HG02763 (cell line): ENCODE measurements around the gene THAP5.

Source experiments
- ATAC-seq: cut with Tn5 transposase; IDR thresholded peaks from one replicate; pipeline ENCODE4 v1.9.1; 2021; ENCODE audit warnings: mild to moderate bottlenecking, moderate library complexity; ENCODE audit not compliant: unreplicated experiment

The THAP5 gene

DNA sequence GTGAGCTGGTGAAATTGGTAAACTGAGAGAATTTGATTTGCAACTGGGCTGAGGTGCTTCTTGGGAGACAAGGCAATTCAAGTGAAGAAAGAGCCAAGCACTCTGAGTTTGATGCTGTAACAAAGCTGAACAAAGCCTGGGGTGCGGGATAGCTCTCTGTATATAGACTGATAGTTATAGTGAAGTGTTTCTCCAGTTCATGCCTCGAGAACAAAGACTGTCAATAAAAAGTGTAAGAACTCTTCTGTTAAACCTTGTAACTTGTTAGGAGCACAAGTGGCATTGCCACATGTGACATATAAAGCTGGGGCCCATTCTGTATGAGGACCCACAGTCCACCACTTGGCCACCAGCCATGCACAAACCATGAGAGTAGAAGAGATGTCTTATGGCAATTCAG is 32.3 kb downstream of the THAP5 start:
- no peak for ATAC-seq

DNA sequence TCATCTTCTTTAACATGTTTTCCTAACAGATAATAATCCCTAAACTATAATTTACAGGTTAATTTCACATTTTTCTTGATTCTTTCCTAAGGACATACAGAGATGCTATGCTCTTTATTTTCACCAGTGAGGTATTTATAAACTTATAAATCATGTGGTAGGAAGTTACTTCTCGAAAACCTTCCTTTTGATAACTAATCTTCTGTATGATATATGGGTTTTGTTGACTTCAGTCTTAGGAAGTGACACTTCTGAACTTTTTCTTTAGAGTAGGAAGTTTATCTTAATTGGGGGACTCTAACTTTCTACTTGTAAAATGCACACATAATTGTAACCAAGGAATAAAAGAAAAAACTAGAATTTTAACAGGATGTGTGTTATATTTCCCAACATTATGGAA is 33.8 kb downstream of the THAP5 start:
- no peak for ATAC-seq

DNA sequence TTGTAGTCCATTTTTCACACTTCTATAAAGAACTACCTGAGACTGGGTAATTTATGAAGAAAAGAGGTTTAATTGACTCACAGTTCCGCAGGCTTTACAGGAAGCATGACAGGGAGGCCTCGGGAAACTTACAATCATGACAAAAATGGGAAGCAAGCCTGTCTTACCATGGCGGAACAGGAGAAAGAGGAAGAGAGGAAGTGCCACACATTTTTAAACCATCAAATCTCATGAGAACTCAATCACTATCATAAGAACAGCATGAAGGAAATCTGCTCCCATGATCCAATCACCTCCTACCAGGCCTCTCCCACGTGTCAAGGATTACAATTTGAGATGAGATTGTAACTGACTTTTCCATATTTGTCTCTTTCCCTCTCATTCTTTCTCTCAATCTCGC is 34.2 kb downstream of the THAP5 start:
- ATAC-seq = no peak

DNA sequence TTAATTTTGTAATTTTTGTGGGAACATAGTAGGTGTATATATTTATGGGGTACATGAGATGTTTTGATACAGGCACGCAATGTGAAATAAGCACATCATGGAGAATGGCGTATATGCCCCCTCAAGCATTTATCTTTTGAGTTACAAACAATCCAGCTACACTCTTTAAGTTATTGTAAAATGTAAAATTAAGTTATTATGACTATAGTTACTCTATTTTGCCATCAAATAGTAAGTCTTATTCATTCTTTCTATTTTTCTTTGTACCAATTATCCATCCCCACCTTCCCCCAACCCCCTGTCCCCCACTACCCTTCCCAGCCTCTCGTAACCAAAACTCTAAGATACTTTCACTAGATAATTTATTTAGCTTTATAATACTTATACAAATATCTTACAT is 35.8 kb downstream of the THAP5 start:
- ATAC-seq = no peak

DNA sequence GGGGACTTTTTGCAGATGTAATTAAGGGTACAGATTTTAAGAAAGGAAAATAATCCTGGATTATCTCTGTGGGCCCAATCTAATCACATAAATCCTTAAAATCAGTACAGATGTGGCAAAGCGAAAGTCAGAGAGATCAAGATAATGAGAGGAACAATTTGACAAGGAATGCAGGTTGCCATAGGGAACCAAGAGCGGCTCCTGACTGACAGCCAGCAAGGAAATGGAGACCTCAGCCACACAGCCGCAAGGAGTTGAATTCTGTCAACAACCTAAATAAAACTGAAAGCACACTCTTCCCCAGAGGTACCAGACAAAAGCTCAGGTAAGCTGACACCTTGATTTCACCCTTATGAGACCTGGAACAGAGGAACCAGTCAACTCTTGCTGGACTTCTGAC is 40.2 kb downstream of the THAP5 start:
- no peak for ATAC-seq

DNA sequence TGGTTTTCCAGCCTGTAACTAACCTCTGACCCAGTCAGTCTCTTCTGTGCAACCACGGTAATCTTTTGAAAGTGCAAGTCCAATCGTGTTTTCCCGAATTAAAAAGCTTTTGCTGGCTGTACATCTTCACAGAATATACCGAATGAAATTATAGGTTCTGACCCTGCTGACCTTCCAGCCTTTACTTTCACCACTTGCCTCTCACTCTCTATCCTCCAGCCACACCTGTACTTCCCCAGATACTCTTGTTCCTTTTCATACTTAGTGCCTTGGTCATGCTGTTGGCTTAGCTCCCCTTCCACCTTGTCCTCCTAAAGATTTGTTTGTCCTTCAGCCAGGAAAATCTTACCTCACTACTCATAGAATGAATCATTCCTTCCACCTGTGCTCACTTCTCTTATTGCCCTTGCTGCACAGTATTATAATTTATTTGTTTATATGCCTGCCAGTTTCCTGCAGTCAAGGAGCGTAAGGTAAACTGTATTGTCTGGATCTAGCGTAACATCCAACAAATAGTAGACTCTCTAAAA is 41.3 kb downstream of the THAP5 start:
- no peak for ATAC-seq

DNA sequence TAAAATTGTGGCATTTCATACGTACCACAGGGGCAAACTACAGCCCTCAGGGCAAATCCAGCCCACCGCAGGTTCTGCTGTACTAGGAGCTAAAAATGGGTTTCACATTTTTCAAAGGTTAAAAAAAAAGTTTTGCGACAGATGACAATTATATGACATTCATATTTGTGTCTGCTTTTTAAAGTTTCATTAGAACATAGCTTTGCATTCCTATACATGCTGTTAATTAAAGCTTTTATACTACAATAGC is 42.8 kb downstream of the THAP5 start:
- ATAC-seq = no peak

DNA sequence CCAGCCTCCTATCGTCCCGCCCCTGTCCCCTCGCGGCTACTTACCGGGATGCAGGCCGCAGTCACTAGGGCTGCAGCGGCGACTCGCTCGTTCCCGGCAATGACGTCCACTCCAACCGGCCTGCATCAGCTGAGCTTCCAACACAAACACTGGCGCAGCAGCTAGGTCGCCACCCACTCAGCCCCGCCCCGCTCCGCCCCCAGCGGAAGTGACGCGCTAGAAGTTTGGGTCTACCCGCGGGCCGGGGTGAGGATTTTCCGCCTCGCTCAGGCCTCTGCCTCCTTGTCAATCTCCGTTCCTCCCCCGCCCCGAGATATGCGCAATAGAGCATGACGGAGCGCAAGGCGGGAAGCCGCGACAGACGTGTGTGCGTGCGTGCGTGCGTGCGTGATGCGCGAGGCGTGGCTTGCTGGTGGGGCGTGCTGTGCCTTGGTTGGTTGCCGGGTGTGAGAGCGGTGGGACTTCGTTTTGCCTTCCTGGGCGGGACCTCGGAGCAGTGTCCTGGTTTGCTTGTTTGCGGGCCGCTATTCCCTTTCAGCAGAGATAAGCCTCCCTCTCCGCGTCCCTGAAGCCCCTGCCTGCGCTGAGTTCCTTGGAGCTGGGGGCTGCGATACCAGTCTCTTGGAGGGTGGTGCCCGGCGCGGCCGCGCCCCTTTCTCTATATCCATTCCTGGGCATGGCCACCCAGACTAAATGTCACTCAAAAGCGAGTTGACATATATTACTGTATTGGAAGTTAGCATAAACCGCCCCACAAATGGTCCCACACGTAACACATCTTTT is 43.3 kb downstream of the THAP5 start, which contains the start of gene PNPLA8:
PNPLA8 (minus strand) TSS at position 151 of the 783 bp plus-strand sequence. CDS start 10,644 bp downstream, outside the sequence.
- ATAC-seq = peak; percentile 91

DNA sequence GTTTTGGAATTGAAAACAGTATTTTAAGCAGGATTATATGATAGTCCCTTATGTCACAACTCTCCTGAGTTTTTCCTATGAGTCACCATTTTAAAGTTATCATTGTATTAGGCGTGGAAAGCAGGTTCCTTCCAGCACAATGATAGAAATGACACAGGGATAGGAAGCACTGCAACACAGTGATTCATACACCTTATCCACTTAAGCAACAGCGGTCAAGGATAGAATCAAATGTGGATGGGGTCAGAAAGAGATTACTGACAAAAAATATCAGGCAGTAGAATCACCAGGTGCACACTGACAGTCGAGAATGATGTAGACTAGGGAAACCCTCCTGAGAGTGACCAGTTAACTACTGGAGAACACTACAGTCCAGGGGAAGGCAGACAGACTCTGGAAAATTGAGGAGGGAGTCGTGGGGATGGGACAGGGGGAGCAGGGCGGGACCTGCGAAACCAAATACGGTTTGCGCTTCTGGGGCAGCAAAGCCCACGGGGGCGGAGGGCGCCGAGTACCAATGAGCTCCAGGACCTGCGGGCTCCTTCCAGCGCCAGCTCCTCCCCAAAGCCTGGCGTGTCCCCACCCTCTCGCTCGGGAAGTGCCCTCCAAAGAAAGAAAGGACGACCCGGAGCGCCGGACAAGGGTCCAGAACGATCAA is 44.0 kb downstream of the THAP5 start:
- peak; percentile 45 for ATAC-seq

DNA sequence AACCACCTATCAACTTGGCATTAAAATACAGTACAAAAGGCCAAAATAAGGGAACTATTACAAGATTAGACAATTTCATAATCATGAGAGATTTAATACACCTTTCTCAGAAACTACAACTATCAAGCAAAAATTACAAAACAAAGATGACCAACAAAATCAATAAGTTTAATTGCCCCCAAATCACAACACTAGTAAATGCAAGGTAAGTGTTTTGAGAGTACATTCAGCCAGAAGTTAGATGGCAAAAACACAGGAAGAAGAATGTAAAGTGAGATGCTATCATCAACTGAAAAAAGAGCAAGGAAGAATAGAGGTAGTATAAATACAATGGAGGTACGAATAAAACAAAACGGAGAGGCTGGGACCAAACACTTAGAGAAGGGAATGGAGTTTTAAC is 46.7 kb downstream of the THAP5 start:
- no peak for ATAC-seq

DNA sequence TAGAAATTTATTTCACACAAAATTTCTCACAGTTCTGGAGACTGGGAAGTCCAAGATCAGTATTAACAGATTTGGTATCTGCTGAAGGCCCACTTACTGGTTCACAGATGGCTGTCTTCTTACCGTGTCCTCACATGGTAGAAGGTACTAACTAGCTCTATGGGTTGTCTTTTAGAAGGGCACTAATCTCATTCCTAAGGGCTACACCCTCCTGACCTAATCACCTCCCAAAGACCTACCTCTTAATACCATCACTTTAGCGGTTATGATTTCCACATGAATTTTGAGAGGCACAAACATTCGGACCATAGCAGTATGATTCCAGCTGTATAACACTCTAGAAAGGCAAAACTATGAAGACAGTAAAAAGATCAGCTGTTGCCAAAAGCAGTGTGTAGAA is 51.6 kb downstream of the THAP5 start:
- no peak for ATAC-seq

DNA sequence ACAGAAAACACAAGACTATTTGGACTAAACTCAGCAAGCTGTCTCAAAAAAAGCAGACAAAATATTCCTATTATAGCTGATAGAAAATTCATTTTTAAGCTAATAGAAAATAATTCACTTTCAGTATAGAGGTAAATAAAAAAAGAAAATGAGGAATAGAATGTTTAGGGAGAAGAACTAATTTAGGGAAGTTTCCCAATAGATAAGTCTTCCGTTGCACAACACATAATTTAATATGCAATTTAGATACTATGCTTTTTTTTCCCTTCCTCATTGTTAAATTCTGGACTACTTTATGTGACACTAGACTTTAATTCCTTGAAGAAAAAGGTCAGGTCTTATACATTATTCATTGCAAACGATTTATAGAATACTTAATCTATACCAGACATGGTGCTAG is 53.9 kb downstream of the THAP5 start:
- no peak for ATAC-seq

DNA sequence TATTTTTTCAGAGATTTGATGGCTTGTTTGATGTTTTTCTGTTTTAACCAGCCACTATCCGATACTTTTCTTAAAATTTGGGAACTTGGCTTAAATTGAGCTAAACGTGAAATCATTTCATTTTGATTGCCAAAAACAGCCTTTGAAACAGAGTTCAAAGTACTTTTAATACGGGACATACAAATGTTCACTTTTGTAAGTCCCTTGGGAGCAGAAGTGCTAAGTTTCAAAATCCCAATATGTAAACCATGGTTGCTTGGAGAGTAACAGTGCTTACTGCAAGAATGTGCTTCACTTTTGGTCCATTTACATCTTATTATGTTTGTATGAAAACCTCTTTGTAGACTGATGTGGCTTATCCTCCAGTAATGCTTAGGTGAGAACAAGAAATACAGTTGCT is 54.5 kb downstream of the THAP5 start:
- no peak for ATAC-seq
